HL-60 (cell line): Measurements from ENCODE around the gene SSMEM1.

Experiments
- DNase-seq, 2 experiments: peaks; one replicate each; pipeline ENCODE4 v3.0.0-alpha.2; 2010 to 2020; ENCODE audit warnings: low read depth in 1 of 2, low spot score in 1 of 2
- H3K27ac ChIP-seq: fragments of 250-450 bp; sonication (Bioruptor Pico); replicated peaks from 2 replicates; pipeline ENCODE4 v1.5.1; 2020; ENCODE audit warnings: mild to moderate bottlenecking, moderate library complexity
- H3K27me3 ChIP-seq: fragments of 250-450 bp; sonication (Bioruptor Pico); 2 replicates; pipeline ENCODE4 v1.5.1; 2021; ENCODE audit warnings: mild to moderate bottlenecking, moderate library complexity; ENCODE audit not compliant: insufficient read depth, poor library complexity, severe bottlenecking
- H3K4me3 ChIP-seq: replicated peaks from 2 replicates; pipeline ENCODE4 v1.5.1; 2011; ENCODE audit warnings: mild to moderate bottlenecking, control low read depth, low read length; ENCODE audit not compliant: insufficient read depth
- CTCF ChIP-seq: IDR thresholded peaks from one replicate; pipeline ENCODE4 v1.5.1; 2011; ENCODE audit warnings: low read length, control low read depth, inconsistent platforms; ENCODE audit not compliant: insufficient read depth
- GABPA ChIP-seq: IDR thresholded peaks from 2 replicates; pipeline ENCODE4 v1.6.1; 2012; ENCODE audit warnings: low read depth
- POLR2AphosphoS5 ChIP-seq: IDR thresholded peaks from 2 replicates; pipeline ENCODE4 v1.6.1; 2012; ENCODE audit warnings: low read depth
- SPI1 ChIP-seq: IDR thresholded peaks from 2 replicates; pipeline ENCODE4 v1.6.1; 2012; ENCODE audit warnings: low read depth, mild to moderate bottlenecking, borderline replicate concordance
- TF ChIP-seq, protein P1 (sequence below): IDR thresholded peaks from 2 replicates; pipeline ENCODE4 v1.6.1; 2012; ENCODE audit warnings: low read depth; ENCODE audit not compliant: insufficient replicate concordance

The SSMEM1 gene

DNA sequence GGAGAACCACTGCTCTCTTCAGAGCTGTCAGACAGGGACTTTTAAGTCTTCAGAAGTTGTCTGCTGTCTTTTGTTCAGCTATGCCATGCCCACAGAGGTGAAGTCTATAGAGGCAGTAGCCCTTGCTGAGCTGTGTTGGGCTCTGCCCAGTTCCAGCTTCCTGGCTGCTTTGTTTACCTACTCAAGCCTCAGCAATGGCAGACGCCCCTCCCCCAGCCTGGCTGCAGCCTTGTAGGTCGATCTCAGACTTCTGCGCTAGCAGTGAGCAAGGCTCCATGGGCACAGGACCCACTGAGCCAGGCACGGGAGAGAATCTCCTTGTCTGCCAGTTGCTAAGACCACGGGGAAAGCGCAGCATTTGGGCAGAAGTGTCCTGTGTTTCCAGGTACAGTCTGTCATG lies 46.9 kb downstream of the SSMEM1 start:
- DNase-seq, result no peak
- no peaks in the 10 kb centered on the region for H3K27me3 ChIP-seq
- no peak overlapping the region for H3K27ac ChIP-seq
- no peak overlapping the region for H3K4me3 ChIP-seq
- TF ChIP-seq POLR2AphosphoS5, result no peak
- TF ChIP-seq SPI1, result no peak
- TF ChIP-seq, protein P1, sequence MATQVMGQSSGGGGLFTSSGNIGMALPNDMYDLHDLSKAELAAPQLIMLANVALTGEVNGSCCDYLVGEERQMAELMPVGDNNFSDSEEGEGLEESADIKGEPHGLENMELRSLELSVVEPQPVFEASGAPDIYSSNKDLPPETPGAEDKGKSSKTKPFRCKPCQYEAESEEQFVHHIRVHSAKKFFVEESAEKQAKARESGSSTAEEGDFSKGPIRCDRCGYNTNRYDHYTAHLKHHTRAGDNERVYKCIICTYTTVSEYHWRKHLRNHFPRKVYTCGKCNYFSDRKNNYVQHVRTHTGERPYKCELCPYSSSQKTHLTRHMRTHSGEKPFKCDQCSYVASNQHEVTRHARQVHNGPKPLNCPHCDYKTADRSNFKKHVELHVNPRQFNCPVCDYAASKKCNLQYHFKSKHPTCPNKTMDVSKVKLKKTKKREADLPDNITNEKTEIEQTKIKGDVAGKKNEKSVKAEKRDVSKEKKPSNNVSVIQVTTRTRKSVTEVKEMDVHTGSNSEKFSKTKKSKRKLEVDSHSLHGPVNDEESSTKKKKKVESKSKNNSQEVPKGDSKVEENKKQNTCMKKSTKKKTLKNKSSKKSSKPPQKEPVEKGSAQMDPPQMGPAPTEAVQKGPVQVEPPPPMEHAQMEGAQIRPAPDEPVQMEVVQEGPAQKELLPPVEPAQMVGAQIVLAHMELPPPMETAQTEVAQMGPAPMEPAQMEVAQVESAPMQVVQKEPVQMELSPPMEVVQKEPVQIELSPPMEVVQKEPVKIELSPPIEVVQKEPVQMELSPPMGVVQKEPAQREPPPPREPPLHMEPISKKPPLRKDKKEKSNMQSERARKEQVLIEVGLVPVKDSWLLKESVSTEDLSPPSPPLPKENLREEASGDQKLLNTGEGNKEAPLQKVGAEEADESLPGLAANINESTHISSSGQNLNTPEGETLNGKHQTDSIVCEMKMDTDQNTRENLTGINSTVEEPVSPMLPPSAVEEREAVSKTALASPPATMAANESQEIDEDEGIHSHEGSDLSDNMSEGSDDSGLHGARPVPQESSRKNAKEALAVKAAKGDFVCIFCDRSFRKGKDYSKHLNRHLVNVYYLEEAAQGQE, result no peak
- no peak for TF ChIP-seq CTCF
- TF ChIP-seq GABPA, result no peak

DNA sequence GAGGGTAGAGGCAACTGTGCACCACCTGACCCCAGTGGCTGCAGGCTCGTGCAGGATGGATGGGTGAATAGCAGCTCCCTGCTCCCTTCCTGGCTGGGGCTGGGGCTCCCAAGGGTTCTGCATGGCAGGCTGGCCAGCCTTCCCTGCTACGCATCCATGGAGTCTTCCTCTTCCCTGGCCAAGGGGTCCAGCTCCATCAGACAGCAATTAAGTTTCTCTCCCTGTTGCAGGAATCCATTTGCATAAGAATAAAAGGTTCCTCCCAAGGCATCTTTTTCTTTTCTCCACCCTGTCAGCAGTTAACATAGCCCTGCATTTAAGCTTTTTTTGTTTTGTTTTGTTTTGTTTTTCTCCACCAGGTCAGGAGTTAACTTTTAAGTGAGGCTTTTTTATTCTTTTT lies 49.0 kb downstream of the SSMEM1 start:
- no peak for DNase-seq
- Histone ChIP-seq H3K27ac (no peak overlapping the region), H3K27me3 (no peaks in the 10 kb centered on the region), H3K4me3 (no peak overlapping the region)
- TF ChIP-seq POLR2AphosphoS5 (no peak), SPI1 (no peak), GABPA (no peak), CTCF (no peak)
- TF ChIP-seq, protein P1, result no peak

GRCh38 chr7:130258494-130259078 lies 50.9 kb downstream of the SSMEM1 start:
- Histone ChIP-seq H3K27ac (no peak overlapping the region), H3K27me3 (no peaks in the 10 kb centered on the region), H3K4me3 (no peak overlapping the region)
- TF ChIP-seq SPI1 (no peak), GABPA (no peak), POLR2AphosphoS5 (no peak)
- TF ChIP-seq, protein P1, result no peak
- DNase-seq, result no peak
